SU-DHL-6 (cell line): ENCODE data around the gene TPD52L2.

Experiments
- H2AFZ ChIP-seq: fragments of 200-600 bp; sonication (generic); 2 replicates; pipeline ENCODE4 v1.6.1; 2014; ENCODE audit warnings: low read depth, mild to moderate bottlenecking, moderate library complexity, mixed read lengths, antibody characterized with exemption, low read length; ENCODE audit not compliant: severe bottlenecking
- H3F3A ChIP-seq: fragments of 200-600 bp; shearing (Covaris generic); 2 replicates; pipeline ENCODE4 v1.6.0; 2016; ENCODE audit warnings: antibody characterized with exemption, mild to moderate bottlenecking; ENCODE audit not compliant: insufficient read depth
- H3K27ac ChIP-seq: fragments of 200-600 bp; sonication (generic); 2 replicates; pipeline ENCODE4 v1.5.1; 2016; ENCODE audit warnings: low read depth, mild to moderate bottlenecking, low read length, moderate library complexity, mixed read lengths
- H3K27me3 ChIP-seq: fragments of 200-600 bp; sonication (generic), shearing (Covaris generic); 2 replicates; pipeline ENCODE4 v1.6.0; 2014; ENCODE audit warnings: mild to moderate bottlenecking, low read length
- H3K36me3 ChIP-seq: fragments of 200-600 bp; sonication (generic); 2 replicates; pipeline ENCODE4 v1.6.1; 2014; ENCODE audit warnings: mild to moderate bottlenecking, low read length, mixed read lengths
- H3K4me2 ChIP-seq: fragments of 300-600, 200-600 bp; shearing (Covaris generic), sonication (generic); 2 replicates; pipeline ENCODE4 v1.6.0; 2014; ENCODE audit warnings: low read length, low read depth, mild to moderate bottlenecking; ENCODE audit not compliant: poor library complexity, severe bottlenecking
- H3K4me3 ChIP-seq: fragments of 200-600 bp; sonication (generic); 2 replicates; pipeline ENCODE4 v1.5.1; 2014; ENCODE audit warnings: antibody characterized with exemption, low read length, mild to moderate bottlenecking, mixed read lengths; ENCODE audit not compliant: insufficient read depth, poor library complexity, severe bottlenecking
- H3K79me2 ChIP-seq: fragments of 200-600 bp; sonication (generic); 2 replicates; pipeline ENCODE4 v1.6.1; 2014; ENCODE audit warnings: mild to moderate bottlenecking, low read length, moderate library complexity; ENCODE audit not compliant: insufficient read depth
- H3K9ac ChIP-seq: fragments of 200-600 bp; sonication (generic); 2 replicates; pipeline ENCODE4 v1.7.0; 2014; ENCODE audit warnings: mild to moderate bottlenecking, low read length
- H3K9me2 ChIP-seq: fragments of 200-600 bp; sonication (generic); replicated peaks from 2 replicates; pipeline ENCODE4 v1.6.1; 2014; ENCODE audit warnings: low read length; ENCODE audit not compliant: insufficient read depth
- H3K9me3 ChIP-seq: fragments of 200-600 bp; sonication (generic); 2 replicates; pipeline ENCODE4 v1.6.1; 2014; ENCODE audit warnings: low read length, mixed read lengths; ENCODE audit not compliant: insufficient read depth
- H4K20me1 ChIP-seq: fragments of 200-600 bp; sonication (generic); 2 replicates; pipeline ENCODE4 v1.6.1; 2014; ENCODE audit warnings: low read depth, mild to moderate bottlenecking, antibody characterized with exemption, low read length, moderate library complexity, mixed read lengths
- CTCF ChIP-seq: fragments of 200-600 bp; sonication (generic); IDR thresholded peaks from one replicate; pipeline ENCODE4 v1.5.1; 2017; ENCODE audit warnings: antibody characterized with exemption, mild to moderate bottlenecking, low read length, moderate library complexity; ENCODE audit not compliant: insufficient read depth, poor library complexity, severe bottlenecking
- EZH2phosphoT487 ChIP-seq: fragments of 200-600 bp; sonication (generic), shearing (Covaris generic); conservative IDR thresholded peaks from 2 replicates; pipeline ENCODE4 v1.6.1; 2018; ENCODE audit warnings: mild to moderate bottlenecking, antibody characterized with exemption, low read length, moderate library complexity, mixed read lengths

Gene TPD52L2

GRCh38 chr20:63854766-63855362 is 10.2 kb upstream of the TPD52L2 start:
- Histone ChIP-seq H3K36me3 (no peaks in the 10 kb centered on the region), H4K20me1 (no peaks in the 10 kb centered on the region), H3K27ac (no peak overlapping the region), H3K27me3 (no peaks in the 10 kb centered on the region), H3F3A (no peaks in the 10 kb centered on the region), H3K4me3 (no peak overlapping the region), H3K9me3 (no peaks in the 10 kb centered on the region), H3K9me2 (no peaks in the 10 kb centered on the region), H3K9ac (no peak overlapping the region), H3K79me2 (no peaks in the 10 kb centered on the region), H3K4me2 (no peak overlapping the region), H2AFZ (no peak overlapping the region)
- TF ChIP-seq EZH2phosphoT487: no peak

GRCh38 chr20:63855363-63856097 is 9.5 kb upstream of the TPD52L2 start:
- no peaks in the 10 kb centered on the region for H3K9me3 ChIP-seq
- no peak overlapping the region for H3K4me2 ChIP-seq
- H3K9me2 ChIP-seq: no peaks in the 10 kb centered on the region
- H4K20me1 ChIP-seq: no peaks in the 10 kb centered on the region
- TF ChIP-seq EZH2phosphoT487: no peak
- no peak for TF ChIP-seq CTCF
- H2AFZ ChIP-seq: no peak overlapping the region
- H3K27me3 ChIP-seq: no peaks in the 10 kb centered on the region
- no peak overlapping the region for H3K4me3 ChIP-seq
- no peak overlapping the region for H3K9ac ChIP-seq
- H3K27ac ChIP-seq: no peak overlapping the region
- H3K36me3 ChIP-seq: no peaks in the 10 kb centered on the region
- H3F3A ChIP-seq: no peaks in the 10 kb centered on the region
- no peaks in the 10 kb centered on the region for H3K79me2 ChIP-seq

- no peaks in the 10 kb centered on the region for H3K36me3 ChIP-seq
- no peaks in the 10 kb centered on the region for H4K20me1 ChIP-seq
- H3K9me2 ChIP-seq: no peaks in the 10 kb centered on the region
- no peak overlapping the region for H3K4me3 ChIP-seq
- no peaks in the 10 kb centered on the region for H3F3A ChIP-seq
- no peak overlapping the region for H3K4me2 ChIP-seq
- H3K27ac ChIP-seq: no peak overlapping the region
- H3K27me3 ChIP-seq: no peaks in the 10 kb centered on the region
- no peak overlapping the region for H3K9ac ChIP-seq
- no peak overlapping the region for H2AFZ ChIP-seq
- no peaks in the 10 kb centered on the region for H3K9me3 ChIP-seq
- TF ChIP-seq CTCF: no peak
- TF ChIP-seq EZH2phosphoT487: no peak
- H3K79me2 ChIP-seq: no peaks in the 10 kb centered on the region
Observed at GRCh38 chr20:63856098-63856511, 9.0 kb upstream of the TPD52L2 start.

- H3K27me3 ChIP-seq: no peaks in the 10 kb centered on the region
- H2AFZ ChIP-seq: no peak overlapping the region
- no peaks in the 10 kb centered on the region for H3F3A ChIP-seq
- H3K9me3 ChIP-seq: no peaks in the 10 kb centered on the region
- no peaks in the 10 kb centered on the region for H3K9me2 ChIP-seq
- H3K36me3 ChIP-seq: no peaks in the 10 kb centered on the region
- no peak overlapping the region for H3K27ac ChIP-seq
- H4K20me1 ChIP-seq: no peaks in the 10 kb centered on the region
- TF ChIP-seq CTCF (no peak), EZH2phosphoT487 (no peak)
- no peak overlapping the region for H3K4me3 ChIP-seq
- no peaks in the 10 kb centered on the region for H3K79me2 ChIP-seq
- H3K9ac ChIP-seq: no peak overlapping the region
- no peak overlapping the region for H3K4me2 ChIP-seq
Observed at GRCh38 chr20:63857764-63858392, 7.2 kb upstream of the TPD52L2 start.
